Heart left ventricle (tissue), 13 donors: ENCODE data around the gene ANKRD17.

ENCODE experiments used
- POLR2A ChIP-seq, 2 donors: fragments of 450-650 bp; IDR thresholded peaks; one replicate each; pipeline ENCODE4 v1.6.1; 2017; ENCODE audit warnings: antibody characterized with exemption in 2 of 2, mild to moderate bottlenecking in 2 of 2, moderate library complexity in 2 of 2
- TF ChIP-seq, protein P1 (sequence below), 12 donors: fragments of 200-600 bp; sonication (generic) in 4 of 12; IDR thresholded peaks; one replicate each; pipeline versions ENCODE4 v1.5.0 to v1.8.0; 2018 to 2022; ENCODE audit warnings: antibody characterized with exemption in 12 of 12, mild to moderate bottlenecking in 5 of 12
- donor health status: ischemic (EF 13 %, LVEDD 7.1; RV severe dilation, severe dysfunction).
- donor health status: DM: no; HTN: yes; CAD: no.
- donor health status: DM: no; HTN: no; CAD: no.
- donor health status: ischemic (EF 25% LVEDD 6.9; RV normal size, moderate dysfunction).
- donor health status: ischemic (EF 25% LVEDD 5.7; RV mildly dilated, moderate dysfunction).
- donor health status: ischemic (EF 35%, LVEDD 5.7; RV mildly dilated, moderate dysfunction).
- donor health status: nonischemic (EF 11% LVEDD 7.7; RV severe dilation, severe dysfunction).
- donor health status: DM: yes; HTN: yes; CAD: no.
- donor health status: PGD.
- donor health status: ischemic (EF 29% LVEDD 5.4; RV normal size, mild dysfunction).
- donor health status: nonischemic (EF 23%, LVEDD 6.1; RV moderate dilation, normal function).

DNA sequence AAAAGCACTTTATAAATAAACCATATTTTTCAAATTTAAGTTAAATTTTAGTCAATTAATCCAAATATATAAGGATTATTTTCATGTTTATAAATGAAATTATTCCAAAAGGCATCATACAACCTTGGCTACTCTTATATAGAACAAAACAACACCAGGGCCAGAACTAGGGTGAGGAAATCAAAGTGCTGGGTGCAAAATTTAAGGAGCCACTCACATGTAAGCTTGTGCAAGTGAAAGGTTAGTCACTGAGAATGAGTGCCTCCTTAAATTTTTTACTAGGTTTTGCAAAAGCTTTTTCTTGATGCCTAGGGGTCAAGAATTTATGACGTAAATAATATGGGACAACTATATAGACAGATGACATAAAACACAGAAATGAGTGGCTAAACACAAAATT lies 105.7 kb downstream of the ANKRD17 start:
- TF ChIP-seq, protein P1, sequence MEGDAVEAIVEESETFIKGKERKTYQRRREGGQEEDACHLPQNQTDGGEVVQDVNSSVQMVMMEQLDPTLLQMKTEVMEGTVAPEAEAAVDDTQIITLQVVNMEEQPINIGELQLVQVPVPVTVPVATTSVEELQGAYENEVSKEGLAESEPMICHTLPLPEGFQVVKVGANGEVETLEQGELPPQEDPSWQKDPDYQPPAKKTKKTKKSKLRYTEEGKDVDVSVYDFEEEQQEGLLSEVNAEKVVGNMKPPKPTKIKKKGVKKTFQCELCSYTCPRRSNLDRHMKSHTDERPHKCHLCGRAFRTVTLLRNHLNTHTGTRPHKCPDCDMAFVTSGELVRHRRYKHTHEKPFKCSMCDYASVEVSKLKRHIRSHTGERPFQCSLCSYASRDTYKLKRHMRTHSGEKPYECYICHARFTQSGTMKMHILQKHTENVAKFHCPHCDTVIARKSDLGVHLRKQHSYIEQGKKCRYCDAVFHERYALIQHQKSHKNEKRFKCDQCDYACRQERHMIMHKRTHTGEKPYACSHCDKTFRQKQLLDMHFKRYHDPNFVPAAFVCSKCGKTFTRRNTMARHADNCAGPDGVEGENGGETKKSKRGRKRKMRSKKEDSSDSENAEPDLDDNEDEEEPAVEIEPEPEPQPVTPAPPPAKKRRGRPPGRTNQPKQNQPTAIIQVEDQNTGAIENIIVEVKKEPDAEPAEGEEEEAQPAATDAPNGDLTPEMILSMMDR (IDR thresholded peaks at IDR 0.05), result no peak
- no peak for TF ChIP-seq POLR2A (IDR thresholded peaks at IDR 0.05)
